GM21526 (cell line): ENCODE results near the gene LINGO4.

ENCODE experiments used
- ATAC-seq: cut with Tn5 transposase; IDR thresholded peaks from one replicate; pipeline ENCODE4 v1.9.1; 2021; ENCODE audit warnings: moderate library complexity; ENCODE audit not compliant: unreplicated experiment, low FRiP score

LINGO4 gene

DNA sequence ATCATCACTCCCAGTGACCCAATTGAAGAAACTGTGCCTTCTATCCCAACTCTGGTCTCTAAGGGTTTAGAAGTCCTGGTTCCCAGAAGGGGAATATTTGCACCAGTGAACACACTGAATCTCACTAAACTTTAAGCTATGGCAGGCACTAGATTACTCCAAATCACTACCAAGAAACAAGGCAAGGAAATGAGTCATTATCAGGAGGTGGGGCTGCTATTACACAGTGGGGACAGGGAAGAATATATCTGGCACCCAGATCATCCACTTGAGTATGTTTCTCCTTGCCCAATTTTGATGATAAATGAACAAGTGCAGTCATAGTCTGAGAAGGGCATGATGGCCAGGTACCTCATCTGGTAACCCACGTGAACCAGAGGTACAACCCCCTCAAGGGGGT, 48.9 kb downstream of the LINGO4 start:
- no peak for ATAC-seq
